Esophagus muscularis mucosa (tissue), 4 donors: ENCODE results near the gene ATRNL1.

Experiments used
- CTCF ChIP-seq, 3 experiments: fragments of 200-600 bp in 2 of 3; fragments of 450-650 bp in 1 of 3; sonication (generic) in 2 of 3; IDR thresholded peaks; one replicate each; pipeline ENCODE4 v1.5.1; 2017 to 2019; ENCODE audit warnings: antibody characterized with exemption in 3 of 3, mild to moderate bottlenecking in 2 of 3, moderate library complexity in 1 of 3
- EP300 ChIP-seq: sonication (generic); formaldehyde crosslinking; IDR thresholded peaks from one replicate; pipeline ENCODE4 v1.6.1; 2017; ENCODE audit warnings: antibody characterized with exemption
- POLR2AphosphoS5 ChIP-seq, 2 donors: sonication (generic); formaldehyde crosslinking; IDR thresholded peaks; one replicate each; pipeline ENCODE4 v1.6.1; 2017; ENCODE audit warnings: antibody characterized with exemption in 2 of 2

GRCh38 chr10:115082506-115082905 lies 10.7 kb upstream of the ATRNL1 start:
- TF ChIP-seq CTCF (IDR thresholded peaks at IDR 0.05) (no peak), POLR2AphosphoS5 (IDR thresholded peaks at IDR 0.05) (no peak), EP300 (no peak)
